ENCODE measurements around the gene PTPRO. TPM values are rescaled to one million over a fixed set of nuclear protein-coding genes. Genes with fewer than 3 reads are reported as not detected.
"Not testable (repeated sequence)": the region's sequence is repeated elsewhere in the genome, so short reads cannot be mapped to it uniquely, and the experiment has no call there.

Gene PTPRO
- total RNA-seq, 1 donor from 2014 or later = 0.75 TPM

DNA sequence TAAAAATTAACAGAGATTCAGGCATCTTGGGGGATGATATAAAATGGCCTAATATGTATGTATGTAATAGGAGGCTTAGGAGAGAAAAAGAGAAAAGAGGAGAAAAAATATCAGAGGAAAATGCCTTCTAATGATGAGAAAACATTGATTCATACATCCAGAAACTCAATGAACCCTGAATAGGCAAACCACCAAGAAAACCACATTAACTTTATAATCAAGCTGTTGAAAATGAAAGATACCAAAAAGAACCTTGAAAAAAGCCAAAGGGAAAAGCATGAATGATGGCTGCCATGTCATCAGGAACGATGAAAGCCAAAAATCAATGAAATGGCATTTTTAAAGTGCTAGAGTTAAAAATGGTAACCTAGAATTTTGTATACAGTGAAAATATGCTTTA lies 286.6 kb downstream of the PTPRO start:
- Mint-ChIP-seq H3K4me3 (ENCODE audit: unreplicated experiment) (no peak overlapping the region), H3K27ac (ENCODE audit: unreplicated experiment) (no peak overlapping the region), H3K9me3 (ENCODE audit: unreplicated experiment) (peaks cover 16% of the 10 kb centered on the region), H3K4me1 (ENCODE audit: unreplicated experiment) (peaks cover 10% of the 10 kb centered on the region), H3K27me3 (ENCODE audit: unreplicated experiment) (no peaks in the 10 kb centered on the region), H3K36me3 (ENCODE audit: unreplicated experiment) (peaks cover 10% of the 10 kb centered on the region)
- no peak for DNase-seq (ENCODE audit: extremely low spot score, unreplicated experiment)
- TF ChIP-seq, protein P1, sequence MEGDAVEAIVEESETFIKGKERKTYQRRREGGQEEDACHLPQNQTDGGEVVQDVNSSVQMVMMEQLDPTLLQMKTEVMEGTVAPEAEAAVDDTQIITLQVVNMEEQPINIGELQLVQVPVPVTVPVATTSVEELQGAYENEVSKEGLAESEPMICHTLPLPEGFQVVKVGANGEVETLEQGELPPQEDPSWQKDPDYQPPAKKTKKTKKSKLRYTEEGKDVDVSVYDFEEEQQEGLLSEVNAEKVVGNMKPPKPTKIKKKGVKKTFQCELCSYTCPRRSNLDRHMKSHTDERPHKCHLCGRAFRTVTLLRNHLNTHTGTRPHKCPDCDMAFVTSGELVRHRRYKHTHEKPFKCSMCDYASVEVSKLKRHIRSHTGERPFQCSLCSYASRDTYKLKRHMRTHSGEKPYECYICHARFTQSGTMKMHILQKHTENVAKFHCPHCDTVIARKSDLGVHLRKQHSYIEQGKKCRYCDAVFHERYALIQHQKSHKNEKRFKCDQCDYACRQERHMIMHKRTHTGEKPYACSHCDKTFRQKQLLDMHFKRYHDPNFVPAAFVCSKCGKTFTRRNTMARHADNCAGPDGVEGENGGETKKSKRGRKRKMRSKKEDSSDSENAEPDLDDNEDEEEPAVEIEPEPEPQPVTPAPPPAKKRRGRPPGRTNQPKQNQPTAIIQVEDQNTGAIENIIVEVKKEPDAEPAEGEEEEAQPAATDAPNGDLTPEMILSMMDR (IDR thresholded peaks at IDR 0.05) = no peak

DNA sequence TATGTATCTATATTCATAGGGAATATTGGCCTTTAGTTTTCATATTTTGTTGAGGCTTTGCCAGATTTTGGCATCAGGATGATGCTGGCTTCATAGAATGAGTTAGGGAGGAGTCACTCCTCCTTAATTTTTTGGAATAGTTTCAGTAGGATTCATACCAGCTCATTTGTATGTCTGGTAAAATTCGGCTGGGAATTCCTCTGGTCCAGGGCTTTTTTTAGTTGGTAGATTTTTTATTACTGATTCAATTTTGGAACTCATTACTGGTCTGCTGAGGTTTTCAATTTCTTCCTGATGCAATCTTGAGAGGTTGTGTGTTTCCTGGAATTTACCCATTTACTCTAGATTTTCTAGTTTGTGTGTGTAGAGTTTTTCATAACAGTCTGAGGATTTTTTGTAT lies 291.7 kb downstream of the PTPRO start:
- Mint-ChIP-seq H3K36me3 (ENCODE audit: unreplicated experiment) (peaks cover 48% of the 10 kb centered on the region), H3K4me3 (ENCODE audit: unreplicated experiment) (no peak overlapping the region), H3K9me3 (ENCODE audit: unreplicated experiment) (peaks cover 21% of the 10 kb centered on the region), H3K4me1 (ENCODE audit: unreplicated experiment) (peaks cover 4% of the 10 kb centered on the region), H3K27ac (ENCODE audit: unreplicated experiment) (peak overlapping the region; percentile 57), H3K27me3 (ENCODE audit: unreplicated experiment) (no peaks in the 10 kb centered on the region)
- DNase-seq (ENCODE audit: extremely low spot score, unreplicated experiment) = no peak
- TF ChIP-seq, protein P1 (IDR thresholded peaks at IDR 0.05) = no peak

- Mint-ChIP-seq H3K4me1 (ENCODE audit: unreplicated experiment) (peaks cover 24% of the 10 kb centered on the region), H3K9me3 (ENCODE audit: unreplicated experiment) (peaks cover 21% of the 10 kb centered on the region), H3K36me3 (ENCODE audit: unreplicated experiment) (peaks cover 68% of the 10 kb centered on the region)
- H3K4me3 Mint-ChIP-seq (ENCODE audit: unreplicated experiment); H3K27me3 Mint-ChIP-seq (ENCODE audit: unreplicated experiment); H3K27ac Mint-ChIP-seq (ENCODE audit: unreplicated experiment); DNase-seq (ENCODE audit: extremely low spot score, unreplicated experiment): not testable (repeated sequence)
These were observed 294.2 kb downstream of the PTPRO start for GRCh38 chr12:15616495-15616894.

DNA sequence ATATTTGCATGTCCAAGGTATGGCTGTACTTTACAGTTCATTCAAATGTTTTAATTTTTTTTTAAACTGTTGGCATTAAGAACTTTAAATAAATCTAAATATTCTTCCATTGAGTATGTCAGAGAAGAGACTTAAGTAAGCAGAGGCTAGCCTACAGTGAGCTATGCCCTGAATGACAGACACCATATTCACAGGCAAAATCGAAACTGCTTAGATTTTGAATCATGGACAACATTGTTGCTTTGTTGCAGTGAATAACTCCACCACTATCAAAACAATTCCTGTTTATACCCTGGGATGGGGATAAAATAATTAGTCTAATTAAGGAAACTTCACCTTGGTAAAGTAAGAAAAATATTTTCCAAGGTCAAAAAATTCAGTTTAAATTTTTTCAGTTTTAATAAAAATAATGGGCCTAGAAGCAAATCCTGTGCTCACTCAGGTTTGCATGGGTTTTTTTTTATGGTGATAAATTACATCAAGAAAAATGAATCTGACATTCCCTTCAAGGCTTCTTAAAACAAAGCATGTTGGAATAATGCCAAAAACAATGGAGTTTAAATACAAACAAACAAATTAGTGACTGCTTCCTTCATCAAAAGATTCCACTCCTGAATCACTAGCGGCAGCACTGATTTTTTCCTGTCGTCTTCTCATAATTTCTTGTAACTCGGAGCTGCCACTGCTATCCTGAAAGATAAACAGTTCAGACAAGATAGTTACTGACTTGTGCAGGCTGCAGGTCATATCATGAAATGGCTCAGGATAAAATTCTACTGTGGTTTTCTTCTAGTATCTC lies 298.6 kb downstream of the PTPRO start:
- TF ChIP-seq, protein P1 (IDR thresholded peaks at IDR 0.05) = no peak
- no peak overlapping the region for H3K4me3 Mint-ChIP-seq (ENCODE audit: unreplicated experiment)
- H3K27ac Mint-ChIP-seq (ENCODE audit: unreplicated experiment) = peak overlapping the region; percentile 78

DNA sequence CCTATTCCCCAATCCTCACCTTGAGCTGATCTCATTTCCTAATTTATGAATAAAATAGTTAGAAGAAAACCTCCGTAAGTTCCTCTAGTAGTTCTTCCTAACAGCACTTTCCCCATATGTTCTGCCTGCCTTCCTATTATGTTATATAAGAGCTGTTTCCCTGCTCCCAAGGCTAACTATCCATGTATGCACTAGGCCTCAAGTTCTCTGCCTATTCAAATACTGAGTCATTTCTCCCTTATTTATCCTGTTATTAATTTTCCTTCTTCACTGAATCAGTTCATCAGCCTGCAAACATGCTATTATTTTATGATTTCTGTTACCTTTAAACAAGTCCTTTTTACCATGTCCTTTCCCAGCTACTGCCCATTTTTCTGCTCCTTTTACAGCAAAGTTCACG lies 302.8 kb downstream of the PTPRO start:
- Mint-ChIP-seq H3K4me3 (ENCODE audit: unreplicated experiment) (no peak overlapping the region), H3K27ac (ENCODE audit: unreplicated experiment) (peak overlapping the region; percentile 98), H3K27me3 (ENCODE audit: unreplicated experiment) (no peaks in the 10 kb centered on the region), H3K4me1 (ENCODE audit: unreplicated experiment) (peaks cover 73% of the 10 kb centered on the region), H3K36me3 (ENCODE audit: unreplicated experiment) (peaks cover 59% of the 10 kb centered on the region), H3K9me3 (ENCODE audit: unreplicated experiment) (peaks cover 9% of the 10 kb centered on the region)
- DNase-seq (ENCODE audit: extremely low spot score, unreplicated experiment) = no peak
- TF ChIP-seq, protein P1 (IDR thresholded peaks at IDR 0.05) = no peak

More for the DNA sequence above, 298.6 kb downstream of the PTPRO start:
- Mint-ChIP-seq H3K4me1 (ENCODE audit: unreplicated experiment) (peaks cover 45% of the 10 kb centered on the region), H3K36me3 (ENCODE audit: unreplicated experiment) (peaks cover 87% of the 10 kb centered on the region), H3K9me3 (ENCODE audit: unreplicated experiment) (peaks cover 8% of the 10 kb centered on the region), H3K27me3 (ENCODE audit: unreplicated experiment) (no peaks in the 10 kb centered on the region)
- DNase-seq (ENCODE audit: extremely low spot score, unreplicated experiment) = no peak

Data from osteocyte (in vitro differentiated cells).